ENCODE data around the gene PDE4D. TPM values are rescaled to one million over a fixed set of nuclear protein-coding genes. Genes with fewer than 3 reads are reported as not detected.

Gene PDE4D
- total RNA-seq, 1 experiment from 2014 or later: 2.1 TPM

GRCh38 chr5:59462956-59463355 is 430.6 kb downstream of the PDE4D start:
- H3K4me1 ChIP-seq (ENCODE audit: insufficient read depth, low read length): no peaks in the 10 kb centered on the region

More at GRCh38 chr5:59462956-59463355, 430.6 kb downstream of the PDE4D start:
- Histone ChIP-seq H2BK20ac (ENCODE audit: low read depth, low read length, poor library complexity, severe bottlenecking) (no peak overlapping the region), H3K79me1 (ENCODE audit: insufficient read depth, low read depth, low read length, poor library complexity, severe bottlenecking) (no peaks in the 10 kb centered on the region), H3T11ph (ENCODE audit: low read length) (no peak overlapping the region), H3K23me2 (ENCODE audit: insufficient read length, low read depth, low read length, poor library complexity, severe bottlenecking) (no peaks in the 10 kb centered on the region), H4K91ac (ENCODE audit: insufficient read length, low read depth, low read length) (no peak overlapping the region), H3K18ac (ENCODE audit: insufficient read length, low read depth, low read length) (no peak overlapping the region), H3K14ac (ENCODE audit: insufficient read depth, low read length) (no peak overlapping the region), H2BK12ac (ENCODE audit: insufficient read length, low read depth, low read length) (no peak overlapping the region), H3K4me2 (ENCODE audit: insufficient read depth, insufficient read length, low read length) (no peak overlapping the region), H2BK15ac (ENCODE audit: low read depth, low read length) (no peak overlapping the region), H2BK120ac (ENCODE audit: low read depth, low read length, poor library complexity, severe bottlenecking) (no peak overlapping the region), H2AK5ac (ENCODE audit: insufficient read length, low read length) (no peak overlapping the region), H2AFZ (ENCODE audit: low read length) (no peak overlapping the region), H4K20me1 (ENCODE audit: control insufficient read depth, insufficient read depth, insufficient read length) (no peaks in the 10 kb centered on the region), H3K4ac (ENCODE audit: low read depth, low read length) (no peak overlapping the region), H4K8ac (replicated peaks; ENCODE audit: insufficient read length, low read depth, low read length) (no peak overlapping the region), H3K9me3 (ENCODE audit: control insufficient read depth, low read depth, low read length) (no peaks in the 10 kb centered on the region), H3K27me3 (ENCODE audit: insufficient read depth, low read length) (no peaks in the 10 kb centered on the region), H4K5ac (ENCODE audit: insufficient read length, low read depth, low read length) (no peak overlapping the region), H3K79me2 (ENCODE audit: insufficient read depth, low read length) (no peaks in the 10 kb centered on the region), H3K23ac (ENCODE audit: insufficient read length, low read depth, low read length) (no peak overlapping the region), H3K56ac (ENCODE audit: insufficient read length, low read depth, low read length) (no peak overlapping the region), H3K27ac (ENCODE audit: insufficient read length, low read depth, low read length) (no peak overlapping the region), H2BK5ac (ENCODE audit: insufficient read length, low read length) (no peak overlapping the region), H3K9ac (ENCODE audit: extremely low read depth, insufficient read length, low read length) (no peak overlapping the region)
- H3K9me3 Mint-ChIP-seq: no peaks in the 10 kb centered on the region
- peaks cover 20% of the 10 kb centered on the region in 2 experiments for H3K4me1 Mint-ChIP-seq
- WGBS (ENCODE audit: extremely low coverage, insufficient read length, low lambda C conversion rate): no CpG with 5 or more reads among the region's 1 CpG
- DNase-seq: no peak
- H3K4me3 Mint-ChIP-seq: no peak overlapping the region
- no peak for TF ChIP-seq CTCF (conservative IDR thresholded peaks at IDR 0.05)
- 0 out of 7 replicates have a peak, but pooled peaks cover 0 to 2% (median 0%) of the 10 kb centered on the region in 3 experiments for H3K36me3 Mint-ChIP-seq (ENCODE audit: insufficient read depth in 1 of 3, low read depth in 3 of 3)
- H3K27me3 Mint-ChIP-seq (ENCODE audit: low read depth): no peaks in the 10 kb centered on the region
- no peak overlapping the region for H3K27ac Mint-ChIP-seq
